Measurements from ENCODE around the gene TERT. TPM values are rescaled to one million over a fixed set of nuclear protein-coding genes. Genes with fewer than 3 reads are reported as not detected.

Gene TERT
- total RNA-seq, 1 donor from 2014 or later = 0.28 TPM

GRCh38 chr5:1265026-1265425, 29.8 kb downstream of the TERT start:
- H3K36me3 Mint-ChIP-seq (ENCODE audit: low read depth, unreplicated experiment) = peaks cover 10% of the 10 kb centered on the region

GRCh38 chr5:1264211-1264610, 30.7 kb downstream of the TERT start:
- Mint-ChIP-seq H3K9me3 (ENCODE audit: unreplicated experiment) (peaks cover 14% of the 10 kb centered on the region), H3K4me3 (ENCODE audit: unreplicated experiment) (no peak overlapping the region), H3K4me1 (ENCODE audit: unreplicated experiment) (no peaks in the 10 kb centered on the region), H3K36me3 (ENCODE audit: low read depth, unreplicated experiment) (peaks cover 10% of the 10 kb centered on the region), H3K27me3 (ENCODE audit: unreplicated experiment) (peaks cover 2% of the 10 kb centered on the region), H3K27ac (ENCODE audit: unreplicated experiment) (no peak overlapping the region)
- TF ChIP-seq CTCF (IDR thresholded peaks at IDR 0.05; ENCODE audit: unreplicated experiment) = no peak
- no peak for DNase-seq (ENCODE audit: low spot score)

More at GRCh38 chr5:1265026-1265425, 29.8 kb downstream of the TERT start:
- H3K9me3 Mint-ChIP-seq (ENCODE audit: unreplicated experiment) = peaks cover 14% of the 10 kb centered on the region
- no peak overlapping the region for H3K27ac Mint-ChIP-seq (ENCODE audit: unreplicated experiment)
- no peak for TF ChIP-seq CTCF (IDR thresholded peaks at IDR 0.05; ENCODE audit: unreplicated experiment)
- peaks cover 2% of the 10 kb centered on the region for H3K27me3 Mint-ChIP-seq (ENCODE audit: unreplicated experiment)
- DNase-seq (ENCODE audit: low spot score) = no peak
- no peaks in the 10 kb centered on the region for H3K4me1 Mint-ChIP-seq (ENCODE audit: unreplicated experiment)
- no peak overlapping the region for H3K4me3 Mint-ChIP-seq (ENCODE audit: unreplicated experiment)

DNA sequence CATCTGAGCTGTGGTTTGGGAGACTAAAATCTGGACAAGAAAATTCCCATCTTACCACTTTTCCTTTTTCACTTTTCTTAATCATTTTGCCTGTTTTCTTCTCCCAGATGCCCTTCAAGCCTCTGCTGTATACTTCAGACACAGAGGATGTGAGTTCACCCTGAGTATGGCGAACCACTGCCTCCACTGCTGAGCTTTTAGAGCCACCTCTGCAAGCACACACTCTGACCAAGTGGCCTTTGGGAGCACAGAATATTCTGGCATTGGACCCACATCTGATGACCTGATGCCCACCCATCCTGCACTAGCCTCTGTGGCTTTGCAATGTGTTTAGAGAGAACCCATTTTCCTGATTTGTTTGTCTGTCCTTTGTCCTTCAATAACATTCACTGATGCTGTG, 32.5 kb downstream of the TERT start:
- Mint-ChIP-seq H3K36me3 (ENCODE audit: low read depth, unreplicated experiment) (peaks cover 10% of the 10 kb centered on the region), H3K4me3 (ENCODE audit: unreplicated experiment) (peak overlapping the region; percentile 48), H3K4me1 (ENCODE audit: unreplicated experiment) (no peaks in the 10 kb centered on the region), H3K27ac (ENCODE audit: unreplicated experiment) (no peak overlapping the region), H3K27me3 (ENCODE audit: unreplicated experiment) (peaks cover 7% of the 10 kb centered on the region), H3K9me3 (ENCODE audit: unreplicated experiment) (peaks cover 14% of the 10 kb centered on the region)
- TF ChIP-seq CTCF (IDR thresholded peaks at IDR 0.05; ENCODE audit: unreplicated experiment) = no peak
- DNase-seq (ENCODE audit: low spot score) = no peak

GRCh38 chr5:1261643-1262042, 33.2 kb downstream of the TERT start:
- Mint-ChIP-seq H3K36me3 (ENCODE audit: low read depth, unreplicated experiment) (peaks cover 10% of the 10 kb centered on the region), H3K27ac (ENCODE audit: unreplicated experiment) (no peak overlapping the region), H3K4me3 (ENCODE audit: unreplicated experiment) (no peak overlapping the region), H3K27me3 (ENCODE audit: unreplicated experiment) (peaks cover 7% of the 10 kb centered on the region), H3K4me1 (ENCODE audit: unreplicated experiment) (no peaks in the 10 kb centered on the region), H3K9me3 (ENCODE audit: unreplicated experiment) (peaks cover 14% of the 10 kb centered on the region)
- TF ChIP-seq CTCF (IDR thresholded peaks at IDR 0.05; ENCODE audit: unreplicated experiment) = no peak
- DNase-seq (ENCODE audit: low spot score) = no peak

GRCh38 chr5:1259806-1260480, 34.9 kb downstream of the TERT start:
- Mint-ChIP-seq H3K36me3 (ENCODE audit: low read depth, unreplicated experiment) (peaks cover 10% of the 10 kb centered on the region), H3K4me1 (ENCODE audit: unreplicated experiment) (no peaks in the 10 kb centered on the region), H3K4me3 (ENCODE audit: unreplicated experiment) (no peak overlapping the region), H3K9me3 (ENCODE audit: unreplicated experiment) (peaks cover 14% of the 10 kb centered on the region), H3K27ac (ENCODE audit: unreplicated experiment) (no peak overlapping the region), H3K27me3 (ENCODE audit: unreplicated experiment) (peaks cover 7% of the 10 kb centered on the region)
- DNase-seq (ENCODE audit: low spot score) = no peak
- TF ChIP-seq CTCF (IDR thresholded peaks at IDR 0.05; ENCODE audit: unreplicated experiment) = no peak

Data from endothelial cell (in vitro differentiated cells).